WTC11 (cell line): ENCODE results near the gene ADAMTSL4. TPM values are rescaled to one million over a fixed set of nuclear protein-coding genes. Genes with fewer than 3 reads are reported as not detected.

Experiments used
- ATAC-seq: fragments of 200-7000 bp; cut with Tn5 transposase; 2 replicates; pipeline ENCODE4 v1.10.0; 2021; ENCODE audit warnings: mild to moderate bottlenecking, moderate library complexity
- CTCF ChIA-PET: fragments of 300-600 bp; sonication (Branson Sonifier 250); formaldehyde crosslinking; loops from one replicate; lab custom pipeline; 2021; ENCODE audit warnings: antibody characterized with exemption; lab: Charles Lee
- POLR2A ChIA-PET: fragments of 350-600 bp; sonication (Branson Sonifier 250); formaldehyde crosslinking; loops from one replicate; lab custom pipeline; 2021; ENCODE audit warnings: antibody characterized with exemption; lab: Charles Lee
- DNase-seq: peaks from one replicate; pipeline ENCODE4 v3.0.0; 2021; ENCODE audit warnings: low spot score
- H3K27ac Mint-ChIP-seq: 2 replicates; pipeline ENCODE4 v1.8.0; 2021; ENCODE audit warnings: mixed read lengths
- H3K27me3 Mint-ChIP-seq: 2 replicates; pipeline ENCODE4 v1.8.0; 2021; ENCODE audit warnings: low read depth, mild to moderate bottlenecking, moderate library complexity, mixed read lengths
- H3K36me3 Mint-ChIP-seq: 2 replicates; pipeline ENCODE4 v1.8.0; 2021; ENCODE audit warnings: mixed read lengths
- H3K4me1 Mint-ChIP-seq: 2 replicates; pipeline ENCODE4 v1.8.0; 2022; ENCODE audit warnings: mixed read lengths
- H3K4me3 Mint-ChIP-seq: 2 replicates; pipeline ENCODE4 v1.8.0; 2021; ENCODE audit warnings: mild to moderate bottlenecking, moderate library complexity, mixed read lengths
- H3K9me3 Mint-ChIP-seq: 2 replicates; pipeline ENCODE4 v1.8.0; 2021; ENCODE audit warnings: mixed read lengths
- ATF1 ChIP-seq: sonication (generic); formaldehyde crosslinking; IDR thresholded peaks from 2 replicates; pipeline ENCODE4 v1.8.1; 2023; ENCODE audit warnings: mild to moderate bottlenecking, moderate library complexity, missing genetic modification reagents
- E2F4 ChIP-seq: sonication (generic); formaldehyde crosslinking; IDR thresholded peaks from 2 replicates; pipeline ENCODE4 v1.8.1; 2022; ENCODE audit warnings: low read depth, mild to moderate bottlenecking, moderate library complexity, missing genetic modification reagents, borderline replicate concordance
- EMX1 ChIP-seq: fragments of 250-450 bp; sonication (Bioruptor Pico); IDR thresholded peaks from 2 replicates; pipeline ENCODE4 v1.8.0; 2021; ENCODE audit warnings: mild to moderate bottlenecking
- FOXJ3 ChIP-seq: sonication (generic); formaldehyde crosslinking; IDR thresholded peaks from 2 replicates; pipeline ENCODE4 v1.9.0; 2021; ENCODE audit warnings: missing genetic modification reagents, mild to moderate bottlenecking, borderline replicate concordance
- FOXK1 ChIP-seq: sonication (generic); formaldehyde crosslinking; IDR thresholded peaks from 2 replicates; pipeline ENCODE4 v1.8.0; 2022; ENCODE audit warnings: mild to moderate bottlenecking, moderate library complexity, missing genetic modification reagents
- GTF2I ChIP-seq: fragments of 250-450 bp; sonication (Bioruptor Pico); conservative IDR thresholded peaks from 2 replicates; pipeline ENCODE4 v1.4.0; 2021; ENCODE audit warnings: mild to moderate bottlenecking
- HMGA2 ChIP-seq: fragments of 250-450 bp; sonication (Bioruptor Pico); IDR thresholded peaks from 2 replicates; pipeline ENCODE4 v1.4.0; 2021; ENCODE audit warnings: mild to moderate bottlenecking, moderate library complexity
- IRF1 ChIP-seq: sonication (generic); formaldehyde crosslinking; IDR thresholded peaks from 2 replicates; pipeline ENCODE4 v1.8.0; 2023; ENCODE audit warnings: missing genetic modification reagents
- JUN ChIP-seq: sonication (generic); formaldehyde crosslinking; IDR thresholded peaks from 2 replicates; pipeline ENCODE4 v1.8.0; 2023; ENCODE audit warnings: mild to moderate bottlenecking, missing genetic modification reagents
- KAT7 ChIP-seq: sonication (generic); formaldehyde crosslinking; IDR thresholded peaks from 2 replicates; pipeline ENCODE4 v1.8.1; 2023; ENCODE audit warnings: missing genetic modification reagents, mild to moderate bottlenecking, borderline replicate concordance
- NFYB ChIP-seq: sonication (generic); formaldehyde crosslinking; conservative IDR thresholded peaks from 2 replicates; pipeline ENCODE4 v1.8.0; 2022; ENCODE audit warnings: low read depth, missing genetic modification reagents
- OVOL2 ChIP-seq: fragments of 250-450 bp; sonication (Bioruptor Pico); IDR thresholded peaks from 2 replicates; pipeline ENCODE4 v1.9.0; 2021; ENCODE audit warnings: mild to moderate bottlenecking, borderline replicate concordance
- SMAD3 ChIP-seq: sonication (generic); formaldehyde crosslinking; IDR thresholded peaks from 2 replicates; pipeline ENCODE4 v1.8.0; 2022; ENCODE audit warnings: missing genetic modification reagents, mild to moderate bottlenecking, borderline replicate concordance
- SMAD4 ChIP-seq: sonication (generic); formaldehyde crosslinking; IDR thresholded peaks from 2 replicates; pipeline ENCODE4 v1.8.0; 2022; ENCODE audit warnings: mild to moderate bottlenecking, missing genetic modification reagents
- SOX15 ChIP-seq: fragments of 250-450 bp; sonication (Bioruptor Pico); IDR thresholded peaks from 2 replicates; pipeline ENCODE4 v1.9.0; 2021; ENCODE audit warnings: mild to moderate bottlenecking
- TEAD4 ChIP-seq: sonication (generic); formaldehyde crosslinking; IDR thresholded peaks from 2 replicates; pipeline ENCODE4 v1.8.0; 2022; ENCODE audit warnings: mild to moderate bottlenecking, missing genetic modification reagents
- ZNF121 ChIP-seq: sonication (generic); formaldehyde crosslinking; IDR thresholded peaks from 2 replicates; pipeline ENCODE4 v1.8.0; 2023; ENCODE audit warnings: missing genetic modification reagents
- ZNF219 ChIP-seq: sonication (generic); formaldehyde crosslinking; IDR thresholded peaks from 2 replicates; pipeline ENCODE4 v1.8.0; 2023; ENCODE audit warnings: missing genetic modification reagents, mild to moderate bottlenecking, borderline replicate concordance
- ZNF263 ChIP-seq: sonication (generic); formaldehyde crosslinking; IDR thresholded peaks from 2 replicates; pipeline ENCODE4 v1.8.1; 2022; ENCODE audit warnings: low read depth, mild to moderate bottlenecking, moderate library complexity, missing genetic modification reagents
- ZNF423 ChIP-seq: fragments of 250-450 bp; sonication (Bioruptor Pico); IDR thresholded peaks from 2 replicates; pipeline ENCODE4 v2.1.2; 2022; ENCODE audit warnings: mild to moderate bottlenecking, moderate library complexity
- total RNA-seq: library from RNA; stranded (reverse); gene quantifications from 3 replicates; pipeline ENCODE4 v1.2.3, GENCODE V29; 2021
- TF ChIP-seq, protein P1 (sequence below): sonication (generic); formaldehyde crosslinking; IDR thresholded peaks from 2 replicates; pipeline ENCODE4 v1.8.1; 2022; ENCODE audit warnings: low read depth, missing genetic modification reagents, borderline replicate concordance
- TF ChIP-seq, protein P2 (sequence below): sonication (generic); formaldehyde crosslinking; IDR thresholded peaks from 2 replicates; pipeline ENCODE4 v1.8.0; 2022; ENCODE audit warnings: missing genetic modification reagents
- TF ChIP-seq, protein P3 (sequence below): fragments of 250-450 bp; sonication (Bioruptor Pico); IDR thresholded peaks from 2 replicates; pipeline ENCODE4 v1.9.0; 2021; ENCODE audit warnings: mild to moderate bottlenecking
- TF ChIP-seq, protein P4 (sequence below): fragments of 250-450 bp; sonication (Bioruptor Pico); IDR thresholded peaks from 2 replicates; pipeline ENCODE4 v1.8.0; 2021; ENCODE audit warnings: mild to moderate bottlenecking
- TF ChIP-seq, protein P5 (sequence below): fragments of 250-450 bp; sonication (Bioruptor Pico); IDR thresholded peaks from 2 replicates; pipeline ENCODE4 v1.9.0; 2021; ENCODE audit warnings: mild to moderate bottlenecking

ADAMTSL4 gene
- total RNA-seq, 1 experiment from 2014 or later: 6.6 TPM

DNA sequence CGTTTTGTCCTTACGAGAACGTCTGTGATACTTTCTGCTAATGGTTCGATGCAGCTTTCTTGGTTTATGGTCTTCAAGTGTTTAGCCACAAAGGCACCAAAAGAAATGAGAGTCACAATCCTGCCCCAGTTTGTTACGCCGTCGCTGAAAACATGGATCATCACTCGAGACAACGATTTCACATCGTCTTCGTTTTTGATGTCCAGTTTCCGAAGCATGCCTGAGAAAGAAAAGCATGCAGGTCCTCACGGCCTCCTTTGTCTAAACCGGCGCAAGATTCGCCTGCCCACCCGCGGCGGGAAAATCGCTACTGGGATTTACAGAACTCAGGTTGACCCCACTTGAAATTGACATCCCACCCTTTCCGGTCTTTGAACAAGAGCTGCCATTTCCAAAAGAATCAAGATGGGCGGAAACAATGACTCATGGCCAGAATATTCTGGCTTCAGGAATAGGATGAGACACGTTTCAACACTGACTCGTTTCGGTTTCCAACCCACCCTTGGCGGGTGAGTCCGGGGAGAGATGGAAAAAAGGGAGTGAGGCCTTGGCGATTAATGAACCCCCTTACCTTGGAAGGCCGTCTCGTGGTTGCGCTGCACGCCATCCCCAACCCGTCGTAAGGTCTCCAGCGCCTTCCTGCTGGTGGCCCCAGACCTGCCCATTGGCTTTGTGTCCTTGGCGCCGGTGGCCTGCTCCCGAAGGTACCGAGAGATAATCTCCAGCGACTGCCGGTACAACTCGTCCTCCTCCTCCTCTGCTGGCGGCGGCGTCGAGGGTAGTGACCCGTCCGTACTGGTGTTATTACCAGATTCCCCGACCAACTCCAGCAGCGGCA lies 29.3 kb downstream of the ADAMTSL4 start:
- Mint-ChIP-seq H3K27me3 (no peaks in the 10 kb centered on the region; the same call in 1 of the 2 replicates), H3K4me1 (peaks cover 47% of the 10 kb centered on the region), H3K9me3 (no peaks in the 10 kb centered on the region), H3K36me3 (peaks cover 54% of the 10 kb centered on the region), H3K27ac (peak overlapping the region; percentile 97), H3K4me3 (peak overlapping the region; percentile 92)
- ChIA-PET CTCF (interaction anchor here (0.6 to 2.6 kb wide), 7 partner anchors 11 to 427 kb away, joined by 3 to 59 read pairs (median 7); partner anchors contain the start of gene MINDY1), POLR2A (interaction anchor here (0.6 to 9.4 kb wide), 11 partner anchors 9 to 473 kb away, joined by 3 to 188 read pairs (median 8); partner anchors contain the start of gene ENSA)
- DNase-seq: no peak
- no peak for ATAC-seq
- TF ChIP-seq JUN (0 out of 2 replicates have a peak, but pooled peaks have one; percentile 0), HMGA2 (CRISPR knock-in tag) (peak; percentile 36; the same call in 1 of the 2 replicates), NFYB (CRISPR knock-in tag) (no peak), ATF1 (no peak), GTF2I (CRISPR knock-in tag) (0 out of 2 replicates have a peak, but pooled peaks have one; percentile 7), SMAD4 (no peak), IRF1 (0 out of 2 replicates have a peak, but pooled peaks have one; percentile 21), KAT7 (no peak), SMAD3 (no peak), FOXJ3 (CRISPR knock-in tag) (no peak), E2F4 (no peak), ZNF121 (CRISPR knock-in tag) (no peak), ZNF423 (CRISPR knock-in tag) (no peak), ZNF219 (CRISPR knock-in tag) (no peak; the same call in 1 of the 2 replicates), OVOL2 (CRISPR knock-in tag) (no peak), SOX15 (CRISPR knock-in tag) (no peak), ZNF263 (no peak), TEAD4 (CRISPR knock-in tag) (no peak), FOXK1 (CRISPR knock-in tag) (no peak), EMX1 (CRISPR knock-in tag) (no peak)
- TF ChIP-seq, protein P1, sequence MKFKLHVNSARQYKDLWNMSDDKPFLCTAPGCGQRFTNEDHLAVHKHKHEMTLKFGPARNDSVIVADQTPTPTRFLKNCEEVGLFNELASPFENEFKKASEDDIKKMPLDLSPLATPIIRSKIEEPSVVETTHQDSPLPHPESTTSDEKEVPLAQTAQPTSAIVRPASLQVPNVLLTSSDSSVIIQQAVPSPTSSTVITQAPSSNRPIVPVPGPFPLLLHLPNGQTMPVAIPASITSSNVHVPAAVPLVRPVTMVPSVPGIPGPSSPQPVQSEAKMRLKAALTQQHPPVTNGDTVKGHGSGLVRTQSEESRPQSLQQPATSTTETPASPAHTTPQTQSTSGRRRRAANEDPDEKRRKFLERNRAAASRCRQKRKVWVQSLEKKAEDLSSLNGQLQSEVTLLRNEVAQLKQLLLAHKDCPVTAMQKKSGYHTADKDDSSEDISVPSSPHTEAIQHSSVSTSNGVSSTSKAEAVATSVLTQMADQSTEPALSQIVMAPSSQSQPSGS (CRISPR knock-in tag): no peak
- TF ChIP-seq, protein P2, sequence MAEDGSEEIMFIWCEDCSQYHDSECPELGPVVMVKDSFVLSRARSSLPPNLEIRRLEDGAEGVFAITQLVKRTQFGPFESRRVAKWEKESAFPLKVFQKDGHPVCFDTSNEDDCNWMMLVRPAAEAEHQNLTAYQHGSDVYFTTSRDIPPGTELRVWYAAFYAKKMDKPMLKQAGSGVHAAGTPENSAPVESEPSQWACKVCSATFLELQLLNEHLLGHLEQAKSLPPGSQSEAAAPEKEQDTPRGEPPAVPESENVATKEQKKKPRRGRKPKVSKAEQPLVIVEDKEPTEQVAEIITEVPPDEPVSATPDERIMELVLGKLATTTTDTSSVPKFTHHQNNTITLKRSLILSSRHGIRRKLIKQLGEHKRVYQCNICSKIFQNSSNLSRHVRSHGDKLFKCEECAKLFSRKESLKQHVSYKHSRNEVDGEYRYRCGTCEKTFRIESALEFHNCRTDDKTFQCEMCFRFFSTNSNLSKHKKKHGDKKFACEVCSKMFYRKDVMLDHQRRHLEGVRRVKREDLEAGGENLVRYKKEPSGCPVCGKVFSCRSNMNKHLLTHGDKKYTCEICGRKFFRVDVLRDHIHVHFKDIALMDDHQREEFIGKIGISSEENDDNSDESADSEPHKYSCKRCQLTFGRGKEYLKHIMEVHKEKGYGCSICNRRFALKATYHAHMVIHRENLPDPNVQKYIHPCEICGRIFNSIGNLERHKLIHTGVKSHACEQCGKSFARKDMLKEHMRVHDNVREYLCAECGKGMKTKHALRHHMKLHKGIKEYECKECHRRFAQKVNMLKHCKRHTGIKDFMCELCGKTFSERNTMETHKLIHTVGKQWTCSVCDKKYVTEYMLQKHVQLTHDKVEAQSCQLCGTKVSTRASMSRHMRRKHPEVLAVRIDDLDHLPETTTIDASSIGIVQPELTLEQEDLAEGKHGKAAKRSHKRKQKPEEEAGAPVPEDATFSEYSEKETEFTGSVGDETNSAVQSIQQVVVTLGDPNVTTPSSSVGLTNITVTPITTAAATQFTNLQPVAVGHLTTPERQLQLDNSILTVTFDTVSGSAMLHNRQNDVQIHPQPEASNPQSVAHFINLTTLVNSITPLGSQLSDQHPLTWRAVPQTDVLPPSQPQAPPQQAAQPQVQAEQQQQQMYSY (CRISPR knock-in tag): no peak
- TF ChIP-seq, protein P3, sequence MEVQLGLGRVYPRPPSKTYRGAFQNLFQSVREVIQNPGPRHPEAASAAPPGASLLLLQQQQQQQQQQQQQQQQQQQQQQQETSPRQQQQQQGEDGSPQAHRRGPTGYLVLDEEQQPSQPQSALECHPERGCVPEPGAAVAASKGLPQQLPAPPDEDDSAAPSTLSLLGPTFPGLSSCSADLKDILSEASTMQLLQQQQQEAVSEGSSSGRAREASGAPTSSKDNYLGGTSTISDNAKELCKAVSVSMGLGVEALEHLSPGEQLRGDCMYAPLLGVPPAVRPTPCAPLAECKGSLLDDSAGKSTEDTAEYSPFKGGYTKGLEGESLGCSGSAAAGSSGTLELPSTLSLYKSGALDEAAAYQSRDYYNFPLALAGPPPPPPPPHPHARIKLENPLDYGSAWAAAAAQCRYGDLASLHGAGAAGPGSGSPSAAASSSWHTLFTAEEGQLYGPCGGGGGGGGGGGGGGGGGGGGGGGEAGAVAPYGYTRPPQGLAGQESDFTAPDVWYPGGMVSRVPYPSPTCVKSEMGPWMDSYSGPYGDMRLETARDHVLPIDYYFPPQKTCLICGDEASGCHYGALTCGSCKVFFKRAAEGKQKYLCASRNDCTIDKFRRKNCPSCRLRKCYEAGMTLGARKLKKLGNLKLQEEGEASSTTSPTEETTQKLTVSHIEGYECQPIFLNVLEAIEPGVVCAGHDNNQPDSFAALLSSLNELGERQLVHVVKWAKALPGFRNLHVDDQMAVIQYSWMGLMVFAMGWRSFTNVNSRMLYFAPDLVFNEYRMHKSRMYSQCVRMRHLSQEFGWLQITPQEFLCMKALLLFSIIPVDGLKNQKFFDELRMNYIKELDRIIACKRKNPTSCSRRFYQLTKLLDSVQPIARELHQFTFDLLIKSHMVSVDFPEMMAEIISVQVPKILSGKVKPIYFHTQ (CRISPR knock-in tag): no peak
- TF ChIP-seq, protein P4, sequence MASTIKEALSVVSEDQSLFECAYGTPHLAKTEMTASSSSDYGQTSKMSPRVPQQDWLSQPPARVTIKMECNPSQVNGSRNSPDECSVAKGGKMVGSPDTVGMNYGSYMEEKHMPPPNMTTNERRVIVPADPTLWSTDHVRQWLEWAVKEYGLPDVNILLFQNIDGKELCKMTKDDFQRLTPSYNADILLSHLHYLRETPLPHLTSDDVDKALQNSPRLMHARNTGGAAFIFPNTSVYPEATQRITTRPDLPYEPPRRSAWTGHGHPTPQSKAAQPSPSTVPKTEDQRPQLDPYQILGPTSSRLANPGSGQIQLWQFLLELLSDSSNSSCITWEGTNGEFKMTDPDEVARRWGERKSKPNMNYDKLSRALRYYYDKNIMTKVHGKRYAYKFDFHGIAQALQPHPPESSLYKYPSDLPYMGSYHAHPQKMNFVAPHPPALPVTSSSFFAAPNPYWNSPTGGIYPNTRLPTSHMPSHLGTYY (CRISPR knock-in tag): no peak
- TF ChIP-seq, protein P5, sequence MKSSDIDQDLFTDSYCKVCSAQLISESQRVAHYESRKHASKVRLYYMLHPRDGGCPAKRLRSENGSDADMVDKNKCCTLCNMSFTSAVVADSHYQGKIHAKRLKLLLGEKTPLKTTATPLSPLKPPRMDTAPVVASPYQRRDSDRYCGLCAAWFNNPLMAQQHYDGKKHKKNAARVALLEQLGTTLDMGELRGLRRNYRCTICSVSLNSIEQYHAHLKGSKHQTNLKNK (CRISPR knock-in tag): no peak
